RWPE2 (cell line): ENCODE results near the gene OSCP1.
"Not testable (repeated sequence)": the region's sequence is repeated elsewhere in the genome, so short reads cannot be mapped to it uniquely, and the experiment has no call there.

Experiments used
- ATAC-seq: fragments of 200-7000 bp; cut with Tn5 transposase; 3 replicates; pipeline ENCODE4 v1.9.1; 2021; ENCODE audit warnings: low read depth
- DNase-seq: peaks from one replicate; pipeline ENCODE4 v3.0.0-alpha.2; 2020; ENCODE audit warnings: low spot score
- H3K27ac ChIP-seq: fragments of 450-650 bp; 2 replicates; pipeline ENCODE4 v1.5.1; 2017; ENCODE audit warnings: mild to moderate bottlenecking; ENCODE audit not compliant: poor library complexity, severe bottlenecking
- H3K27me3 ChIP-seq: fragments of 250-450 bp; sonication (Bioruptor Pico); 2 replicates; pipeline ENCODE4 v1.5.1; 2021; ENCODE audit warnings: mild to moderate bottlenecking, moderate library complexity; ENCODE audit not compliant: insufficient read depth, poor library complexity, severe bottlenecking
- H3K36me3 ChIP-seq: fragments of 250-450 bp; sonication (Bioruptor Pico); 2 replicates; pipeline ENCODE4 v1.5.1; 2020; ENCODE audit warnings: low read depth, mild to moderate bottlenecking, moderate library complexity
- H3K4me1 ChIP-seq: fragments of 250-450 bp; sonication (Bioruptor Pico); 2 replicates; pipeline ENCODE4 v1.5.1; 2021; ENCODE audit warnings: mild to moderate bottlenecking, moderate library complexity; ENCODE audit not compliant: insufficient read depth, poor library complexity, severe bottlenecking
- H3K4me3 ChIP-seq: fragments of 250-450 bp; sonication (Bioruptor Pico); 2 replicates; pipeline ENCODE4 v1.5.1; 2021; ENCODE audit warnings: mild to moderate bottlenecking, moderate library complexity; ENCODE audit not compliant: severe bottlenecking
- H3K9me3 ChIP-seq: fragments of 250-450 bp; sonication (Bioruptor Pico); 2 replicates; pipeline ENCODE4 v1.5.1; 2021; ENCODE audit warnings: mild to moderate bottlenecking, moderate library complexity; ENCODE audit not compliant: severe bottlenecking
- CTCF ChIP-seq: fragments of 450-650 bp; IDR thresholded peaks from one replicate; pipeline ENCODE4 v1.5.1; 2017; ENCODE audit warnings: mild to moderate bottlenecking, moderate library complexity; ENCODE audit not compliant: poor library complexity, severe bottlenecking

Gene OSCP1

GRCh38 chr1:36479505-36480051, 29.3 kb upstream of the OSCP1 start:
- no peaks in the 10 kb centered on the region for H3K27me3 ChIP-seq
- no peak for DNase-seq
- no peak overlapping the region for H3K27ac ChIP-seq
- H3K4me1 ChIP-seq = no peaks in the 10 kb centered on the region
- no peaks in the 10 kb centered on the region for H3K36me3 ChIP-seq
- H3K9me3 ChIP-seq = no peaks in the 10 kb centered on the region
- no peak for TF ChIP-seq CTCF
- no peak for ATAC-seq
- H3K4me3 ChIP-seq = no peak overlapping the region

- ATAC-seq, H3K4me3 ChIP-seq, H3K36me3 ChIP-seq, DNase-seq, H3K9me3 ChIP-seq, H3K27me3 ChIP-seq, H3K4me1 ChIP-seq, H3K27ac ChIP-seq: not testable (repeated sequence)
These were observed 27.4 kb upstream of the OSCP1 start for GRCh38 chr1:36477615-36478014.

GRCh38 chr1:36476945-36477344, 26.7 kb upstream of the OSCP1 start:
- Histone ChIP-seq H3K4me3 (no peak overlapping the region), H3K27me3 (no peaks in the 10 kb centered on the region), H3K9me3 (no peaks in the 10 kb centered on the region), H3K4me1 (no peaks in the 10 kb centered on the region), H3K36me3 (no peaks in the 10 kb centered on the region), H3K27ac (no peak overlapping the region)
- DNase-seq (no peak), ATAC-seq (no peak)
- TF ChIP-seq CTCF = no peak

GRCh38 chr1:36475910-36476604, 25.8 kb upstream of the OSCP1 start:
- Histone ChIP-seq H3K27ac (no peak overlapping the region), H3K4me1 (no peaks in the 10 kb centered on the region), H3K27me3 (no peaks in the 10 kb centered on the region), H3K4me3 (no peak overlapping the region), H3K36me3 (no peaks in the 10 kb centered on the region), H3K9me3 (no peaks in the 10 kb centered on the region)
- DNase-seq = no peak
- ATAC-seq = no peak
- TF ChIP-seq CTCF = no peak

GRCh38 chr1:36475341-36475740, 25.1 kb upstream of the OSCP1 start:
- no peak overlapping the region for H3K4me3 ChIP-seq
- no peaks in the 10 kb centered on the region for H3K36me3 ChIP-seq
- no peak for ATAC-seq
- TF ChIP-seq CTCF = no peak
- DNase-seq = no peak
- H3K27me3 ChIP-seq = no peaks in the 10 kb centered on the region
- no peaks in the 10 kb centered on the region for H3K9me3 ChIP-seq
- H3K27ac ChIP-seq = no peak overlapping the region
- no peaks in the 10 kb centered on the region for H3K4me1 ChIP-seq
